Breast epithelium (tissue), 4 donors: ENCODE measurements around the gene DTX3L. TPM values are rescaled to one million over a fixed set of nuclear protein-coding genes. Genes with fewer than 3 reads are reported as not detected.
A peak's percentile ranks its signal among the peaks of the same experiment; 100 is the strongest.

Experiments used
- DNase-seq, 2 donors: peaks; one replicate each; pipeline ENCODE4 v3.0.0-alpha.2; 2019; ENCODE audit warnings: low spot score in 2 of 2
- H3K27ac ChIP-seq, 2 donors: fragments of 200-600 bp; sonication (generic) in 1 of 2; one replicate each; pipeline ENCODE4 v1.5.1; 2016 to 2019; ENCODE audit warnings: mild to moderate bottlenecking in 1 of 2
- H3K27me3 ChIP-seq, 2 donors: fragments of 200-600 bp; sonication (generic) in 1 of 2; one replicate each; pipeline versions ENCODE4 v1.5.1 to v1.6.0; 2017 to 2019; ENCODE audit warnings: control low read depth in 1 of 2, mild to moderate bottlenecking in 1 of 2
- H3K36me3 ChIP-seq: fragments of 200-600 bp; one replicate; pipeline ENCODE4 v1.5.1; 2019
- H3K4me1 ChIP-seq, 2 donors: fragments of 200-600 bp; sonication (generic); one replicate each; pipeline ENCODE4 v1.5.1; 2016 to 2019; ENCODE audit warnings: control low read depth in 1 of 2
- H3K4me3 ChIP-seq, 3 donors: fragments of 200-600 bp; sonication (generic); 1 replicate in 2 of 3; 2 replicates in 1 of 3; pipeline ENCODE4 v1.5.1; 2016 to 2019; ENCODE audit warnings: mild to moderate bottlenecking in 3 of 3, moderate library complexity in 2 of 3
- H3K9me3 ChIP-seq, 2 donors: fragments of 200-600 bp; sonication (generic) in 1 of 2; one replicate each; pipeline ENCODE4 v1.5.1; 2016 to 2019; ENCODE audit warnings: control low read depth in 1 of 2
- POLR2A ChIP-seq: fragments of 450-650 bp; IDR thresholded peaks from one replicate; pipeline ENCODE4 v1.6.1; 2016; ENCODE audit warnings: antibody characterized with exemption, mild to moderate bottlenecking, moderate library complexity
- POLR2AphosphoS5 ChIP-seq, 3 donors: sonication (generic); formaldehyde crosslinking; IDR thresholded peaks; one replicate each; pipeline ENCODE4 v1.6.1; 2017; ENCODE audit warnings: antibody characterized with exemption in 3 of 3
- intact Hi-C: fragments of 100-400 bp; cut with DNase I; formaldehyde crosslinking; loops from one replicate; pipeline ENCODE4 v1.15.1; 2023; ENCODE audit warnings: low total_unique reads
- total RNA-seq, 3 donors: library from RNA; depleted of rRNA; stranded (reverse); fragments of >200 nt; gene quantifications; one replicate each; pipeline ENCODE4 v1.1.0, GENCODE V29; 2016
- TF ChIP-seq, protein P1 (sequence below), 3 donors: fragments of 450-650 bp; IDR thresholded peaks; one replicate each; pipeline ENCODE4 v1.5.1; 2016 to 2017; ENCODE audit warnings: antibody characterized with exemption in 3 of 3, mild to moderate bottlenecking in 3 of 3, moderate library complexity in 3 of 3

DTX3L gene
- total RNA-seq, 3 donors from 2014 or later = 19.0 to 30.1 (median 29.2) TPM

- TF ChIP-seq POLR2A (no peak), POLR2AphosphoS5 (IDR thresholded peaks at IDR 0.05) (no peak)
- TF ChIP-seq, protein P1, sequence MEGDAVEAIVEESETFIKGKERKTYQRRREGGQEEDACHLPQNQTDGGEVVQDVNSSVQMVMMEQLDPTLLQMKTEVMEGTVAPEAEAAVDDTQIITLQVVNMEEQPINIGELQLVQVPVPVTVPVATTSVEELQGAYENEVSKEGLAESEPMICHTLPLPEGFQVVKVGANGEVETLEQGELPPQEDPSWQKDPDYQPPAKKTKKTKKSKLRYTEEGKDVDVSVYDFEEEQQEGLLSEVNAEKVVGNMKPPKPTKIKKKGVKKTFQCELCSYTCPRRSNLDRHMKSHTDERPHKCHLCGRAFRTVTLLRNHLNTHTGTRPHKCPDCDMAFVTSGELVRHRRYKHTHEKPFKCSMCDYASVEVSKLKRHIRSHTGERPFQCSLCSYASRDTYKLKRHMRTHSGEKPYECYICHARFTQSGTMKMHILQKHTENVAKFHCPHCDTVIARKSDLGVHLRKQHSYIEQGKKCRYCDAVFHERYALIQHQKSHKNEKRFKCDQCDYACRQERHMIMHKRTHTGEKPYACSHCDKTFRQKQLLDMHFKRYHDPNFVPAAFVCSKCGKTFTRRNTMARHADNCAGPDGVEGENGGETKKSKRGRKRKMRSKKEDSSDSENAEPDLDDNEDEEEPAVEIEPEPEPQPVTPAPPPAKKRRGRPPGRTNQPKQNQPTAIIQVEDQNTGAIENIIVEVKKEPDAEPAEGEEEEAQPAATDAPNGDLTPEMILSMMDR (IDR thresholded peaks at IDR 0.05) = no peak
- DNase-seq = no peak
- H3K27ac ChIP-seq = no peak overlapping the region
- intact Hi-C loops = no loop called here
- no peaks in the 10 kb centered on the region for H3K27me3 ChIP-seq
- no peaks in the 10 kb centered on the region for H3K4me1 ChIP-seq
- H3K36me3 ChIP-seq = no peaks in the 10 kb centered on the region
- H3K9me3 ChIP-seq = no peaks in the 10 kb centered on the region
- H3K4me3 ChIP-seq = no peak overlapping the region
Observed at GRCh38 chr3:122568755-122569154, 4.6 kb downstream of the DTX3L start.

DNA sequence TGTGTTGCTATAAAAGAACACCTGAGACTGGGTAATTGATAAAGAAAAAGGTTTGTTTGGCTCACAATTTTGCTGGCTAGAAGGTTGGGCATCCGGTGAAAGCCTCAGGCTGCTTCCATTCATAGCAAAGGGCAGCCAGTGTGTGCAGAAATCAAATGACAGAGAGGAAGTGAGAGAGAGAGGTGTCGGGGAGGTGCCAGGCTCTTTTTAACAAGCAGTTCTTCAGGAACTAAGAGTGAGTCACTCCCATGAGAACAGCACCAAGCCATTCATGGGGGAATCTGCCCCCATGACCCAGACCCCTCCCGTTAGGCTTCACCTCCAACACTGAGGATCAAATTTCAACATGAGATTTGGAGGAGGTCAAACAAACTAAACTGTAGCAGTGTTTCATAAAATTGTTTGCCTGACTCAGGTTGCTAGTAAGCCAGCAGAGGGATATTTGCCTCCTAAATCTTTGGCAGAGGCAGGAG, 8.8 kb downstream of the DTX3L start:
- H3K27ac ChIP-seq = peak overlapping the region in 1 of 2 donors; percentile 5
- TF ChIP-seq POLR2A (no peak), POLR2AphosphoS5 (IDR thresholded peaks at IDR 0.05) (no peak)
- TF ChIP-seq, protein P1 (IDR thresholded peaks at IDR 0.05) = no peak
- H3K36me3 ChIP-seq = no peaks in the 10 kb centered on the region
- no peaks in the 10 kb centered on the region for H3K4me1 ChIP-seq
- intact Hi-C loops = no loop called here
- no peaks in the 10 kb centered on the region for H3K27me3 ChIP-seq
- no peak overlapping the region for H3K4me3 ChIP-seq
- DNase-seq = no peak
- H3K9me3 ChIP-seq = no peaks in the 10 kb centered on the region

GRCh38 chr3:122576174-122576940, 12.2 kb downstream of the DTX3L start:
- H3K27me3 ChIP-seq = no peaks in the 10 kb centered on the region
- intact Hi-C loops = no loop called here
- no peak for DNase-seq
- no peaks in the 10 kb centered on the region for H3K4me1 ChIP-seq
- H3K4me3 ChIP-seq = no peak overlapping the region
- H3K9me3 ChIP-seq = peaks cover 0 to 1% of the 10 kb centered on the region in 2 donors
- TF ChIP-seq POLR2AphosphoS5 (IDR thresholded peaks at IDR 0.05) (no peak), POLR2A (no peak)
- TF ChIP-seq, protein P1 (IDR thresholded peaks at IDR 0.05) = no peak
- H3K36me3 ChIP-seq = no peaks in the 10 kb centered on the region
- H3K27ac ChIP-seq = no peak overlapping the region

GRCh38 chr3:122577409-122578031, 13.4 kb downstream of the DTX3L start, which contains the start of gene PARP15:
TSS of gene PARP15 (plus strand) at chr3:122577650. CDS start at chr3:122577668, 18 bp downstream.
- Histone ChIP-seq H3K27me3 (no peaks in the 10 kb centered on the region), H3K27ac (no peak within 1 kb of the TSS), H3K4me1 (no peaks in the 10 kb centered on the region), H3K4me3 (peak within 1 kb of the TSS; percentile 46 to 72 (median 51)), H3K36me3 (no peaks in the 10 kb centered on the region), H3K9me3 (peaks cover 11 to 12% of the 10 kb centered on the region in 2 donors)
- intact Hi-C loops = no loop called here
- no peak for DNase-seq
- TF ChIP-seq POLR2AphosphoS5 (IDR thresholded peaks at IDR 0.05) = no peak
- TF ChIP-seq POLR2A = no peak
- TF ChIP-seq, protein P1 (IDR thresholded peaks at IDR 0.05) = no peak
